NCI-H2081 (cell line): ENCODE data around the gene CTLA4.
A peak's percentile ranks its signal among the peaks of the same experiment; 100 is the strongest.
"Not testable (repeated sequence)": the region's sequence is repeated elsewhere in the genome, so short reads cannot be mapped to it uniquely, and the experiment has no call there.

ENCODE experiments used
- DNase-seq, 2 experiments: peaks; one replicate each; lab custom pipeline; 2025; lab: John Stamatoyannopoulos, UW

Gene CTLA4

GRCh38 chr2:203858176-203858575 lies 9.4 kb upstream of the CTLA4 start:
- no peak for DNase-seq

DNA sequence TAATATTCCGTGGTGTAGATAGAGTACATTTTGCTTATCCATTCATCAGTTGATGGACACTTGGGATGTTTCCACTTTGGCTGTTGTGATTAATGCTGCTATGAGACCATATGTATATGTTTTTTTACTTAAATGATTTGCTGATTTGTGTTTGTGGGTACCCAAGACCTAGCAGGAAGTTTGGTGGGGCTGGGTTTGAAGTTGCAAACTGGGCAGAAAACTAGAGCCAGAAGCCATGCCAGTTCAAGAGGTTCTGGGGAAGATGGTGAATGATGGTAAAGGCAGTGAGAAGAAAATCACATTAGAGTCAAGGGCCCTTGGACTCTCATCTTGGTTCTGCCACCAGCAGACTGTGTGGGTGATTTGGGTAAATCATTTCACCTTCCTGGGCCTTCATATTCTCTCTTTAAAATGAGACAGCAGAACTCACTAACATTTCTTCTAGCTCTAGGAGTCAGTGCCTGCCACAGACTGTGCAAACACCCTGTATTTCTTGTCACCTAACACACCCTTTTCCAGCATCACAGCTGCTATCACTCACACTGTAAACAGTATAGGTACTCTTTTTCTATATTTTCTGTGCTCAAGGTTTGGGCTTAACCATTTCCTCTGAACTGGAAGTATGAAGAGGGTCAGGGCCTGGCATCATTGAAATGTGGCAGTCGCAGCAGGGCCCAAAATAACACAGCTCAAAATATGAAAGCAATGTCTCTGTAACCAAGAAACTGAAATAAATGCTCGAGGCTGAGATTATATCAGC lies 8.4 kb upstream of the CTLA4 start:
- no peak for DNase-seq

- DNase-seq, result peak; percentile 4 to 87
These were observed 6.4 kb upstream of the CTLA4 start for GRCh38 chr2:203861197-203861596.

GRCh38 chr2:203861607-203862006 lies 6.0 kb upstream of the CTLA4 start:
- DNase-seq, result no peak

- no peak for DNase-seq
These were observed 1.9 kb downstream of the CTLA4 start for GRCh38 chr2:203869223-203870042.

DNA sequence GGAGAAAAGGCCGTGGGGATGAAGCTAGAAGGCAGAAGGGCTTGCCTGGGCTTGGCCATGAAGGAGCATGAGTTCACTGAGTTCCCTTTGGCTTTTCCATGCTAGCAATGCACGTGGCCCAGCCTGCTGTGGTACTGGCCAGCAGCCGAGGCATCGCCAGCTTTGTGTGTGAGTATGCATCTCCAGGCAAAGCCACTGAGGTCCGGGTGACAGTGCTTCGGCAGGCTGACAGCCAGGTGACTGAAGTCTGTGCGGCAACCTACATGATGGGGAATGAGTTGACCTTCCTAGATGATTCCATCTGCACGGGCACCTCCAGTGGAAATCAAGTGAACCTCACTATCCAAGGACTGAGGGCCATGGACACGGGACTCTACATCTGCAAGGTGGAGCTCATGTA lies 2.9 kb downstream of the CTLA4 start:
- DNase-seq, result no peak

GRCh38 chr2:203870941-203871340 lies 3.4 kb downstream of the CTLA4 start:
- DNase-seq, result no peak

- no peak for DNase-seq
These were observed 3.9 kb downstream of the CTLA4 start for GRCh38 chr2:203871371-203871983.

DNA sequence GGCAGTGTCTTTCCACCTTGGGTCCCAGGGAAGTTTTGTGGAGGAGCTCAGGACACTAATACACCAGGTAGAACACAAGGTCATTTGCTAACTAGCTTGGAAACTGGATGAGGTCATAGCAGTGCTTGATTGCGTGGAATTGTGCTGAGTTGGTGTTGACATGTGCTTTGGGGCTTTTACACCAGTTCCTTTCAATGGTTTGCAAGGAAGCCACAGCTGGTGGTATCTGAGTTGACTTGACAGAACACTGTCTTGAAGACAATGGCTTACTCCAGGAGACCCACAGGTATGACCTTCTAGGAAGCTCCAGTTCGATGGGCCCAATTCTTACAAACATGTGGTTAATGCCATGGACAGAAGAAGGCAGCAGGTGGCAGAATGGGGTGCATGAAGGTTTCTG lies 5.9 kb downstream of the CTLA4 start:
- no peak for DNase-seq

DNA sequence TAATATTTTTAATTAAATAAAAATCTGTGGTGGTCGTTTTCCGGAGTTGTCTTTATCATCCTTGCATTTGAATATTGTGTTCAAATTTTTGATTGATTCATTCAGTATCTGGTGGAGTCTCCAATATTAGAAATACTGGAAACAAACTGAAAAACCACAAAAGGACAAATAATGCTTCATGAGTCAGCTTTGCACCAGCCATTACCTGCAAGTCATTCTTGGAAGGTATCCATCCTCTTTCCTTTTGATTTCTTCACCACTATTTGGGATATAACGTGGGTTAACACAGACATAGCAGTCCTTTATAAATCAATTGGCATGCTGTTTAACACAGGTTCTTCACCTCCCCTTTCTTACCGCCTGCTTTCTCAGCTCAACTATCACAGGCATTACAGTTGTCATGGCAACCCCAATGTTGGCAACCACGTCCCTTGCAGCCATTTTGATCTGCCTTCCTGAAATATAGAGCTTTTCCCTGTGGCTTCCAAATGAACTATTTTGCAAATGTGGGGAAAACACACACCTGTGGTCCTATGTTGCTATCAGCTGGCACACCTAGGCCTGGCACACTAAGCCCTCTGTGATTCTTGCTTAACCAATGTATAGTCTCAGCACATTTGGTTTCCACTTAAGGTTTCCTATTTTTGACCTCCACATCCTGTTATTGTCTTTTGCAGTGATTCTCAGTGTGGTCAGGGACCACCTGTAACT lies 6.5 kb downstream of the CTLA4 start:
- DNase-seq, result no peak

GRCh38 chr2:203875471-203875870 lies 7.9 kb downstream of the CTLA4 start:
- DNase-seq, result no peak

DNA sequence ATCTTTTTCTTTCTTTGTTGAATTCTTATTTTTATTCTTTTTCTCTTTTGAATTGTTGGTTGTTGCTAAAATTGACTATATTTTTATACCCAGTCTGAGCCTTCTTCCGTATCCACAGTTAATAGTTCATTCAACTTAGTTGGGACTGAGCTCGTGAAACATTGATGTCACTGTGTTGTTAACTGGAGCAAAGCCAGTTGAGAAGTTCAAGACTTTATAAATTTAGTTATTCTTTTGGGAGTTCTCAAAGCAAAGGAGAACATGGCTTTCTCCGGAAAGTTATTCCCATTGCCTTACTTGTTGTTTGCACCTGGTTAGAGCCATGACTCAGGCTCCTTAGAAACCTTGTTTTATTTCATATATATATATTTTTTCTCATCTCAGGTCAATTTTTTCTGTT lies 8.8 kb downstream of the CTLA4 start:
- no peak for DNase-seq

- no peak for DNase-seq
These were observed 10.5 kb downstream of the CTLA4 start for GRCh38 chr2:203878063-203878462.

- DNase-seq, result no peak
These were observed 13.1 kb downstream of the CTLA4 start for GRCh38 chr2:203880557-203881125.

DNA sequence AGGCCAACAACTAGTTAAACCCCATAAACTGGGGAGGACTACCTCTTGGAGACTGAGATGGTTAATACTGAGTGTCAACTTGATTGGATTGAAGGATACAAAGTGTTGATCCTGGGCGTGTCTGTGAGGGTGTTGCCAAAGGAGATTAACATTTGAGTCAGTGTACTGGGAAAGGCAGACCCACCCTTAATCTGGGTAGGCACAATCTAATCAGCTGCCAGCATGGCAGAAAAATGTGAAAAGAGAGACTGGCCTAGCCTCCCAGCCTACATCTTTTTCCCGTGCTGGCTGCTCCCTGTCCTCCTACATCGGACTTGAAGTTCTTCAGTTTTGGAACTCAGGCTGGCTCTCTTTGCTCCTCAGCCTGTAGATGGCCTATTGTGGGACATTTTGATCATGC lies 13.6 kb downstream of the CTLA4 start:
- DNase-seq, result not testable (repeated sequence)

GRCh38 chr2:203882551-203882950 lies 15.0 kb downstream of the CTLA4 start:
- DNase-seq, result no peak

DNA sequence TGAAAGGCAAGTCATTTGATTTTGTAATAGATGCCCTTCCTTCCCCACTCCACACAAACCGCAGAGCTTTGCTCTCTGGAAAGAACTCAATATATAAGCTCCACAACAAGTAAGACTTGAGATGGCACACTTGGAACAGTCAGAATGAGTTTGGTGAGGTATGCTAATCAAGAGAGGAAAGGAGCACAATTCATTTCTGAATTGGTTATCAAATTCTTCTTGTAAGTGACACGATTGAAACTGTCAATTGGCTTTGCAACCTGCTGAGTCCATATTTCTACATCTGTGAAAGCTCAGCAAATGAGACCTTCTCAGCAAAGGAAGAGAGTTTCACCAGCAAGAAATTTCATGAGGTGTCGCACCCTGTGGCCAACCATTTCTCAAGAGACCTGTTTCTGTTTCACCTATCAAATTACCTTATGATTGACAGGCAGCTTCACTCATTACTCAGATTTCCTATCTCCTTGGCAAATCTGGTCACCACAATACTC lies 19.1 kb downstream of the CTLA4 start:
- DNase-seq, result no peak

DNA sequence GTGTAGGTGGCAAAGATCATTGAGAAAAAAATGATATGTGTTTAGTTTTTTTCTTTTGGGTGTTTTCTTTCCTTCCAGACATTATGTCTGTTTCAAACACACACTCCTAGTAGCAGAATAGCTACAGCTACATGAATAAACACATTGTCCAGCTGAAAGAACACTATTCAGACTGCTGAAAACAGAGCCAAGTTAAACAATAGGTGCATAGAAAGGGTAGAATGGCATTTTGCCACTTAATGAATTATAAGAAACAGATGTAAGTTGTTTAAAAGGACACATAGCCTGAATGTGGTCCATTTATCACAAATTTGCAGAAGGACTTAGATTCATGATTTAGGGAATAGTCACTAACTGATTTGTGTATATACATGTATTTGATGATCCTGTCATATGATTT lies 20.1 kb downstream of the CTLA4 start:
- DNase-seq, result peak in 1 of 2 experiments; percentile 56

DNA sequence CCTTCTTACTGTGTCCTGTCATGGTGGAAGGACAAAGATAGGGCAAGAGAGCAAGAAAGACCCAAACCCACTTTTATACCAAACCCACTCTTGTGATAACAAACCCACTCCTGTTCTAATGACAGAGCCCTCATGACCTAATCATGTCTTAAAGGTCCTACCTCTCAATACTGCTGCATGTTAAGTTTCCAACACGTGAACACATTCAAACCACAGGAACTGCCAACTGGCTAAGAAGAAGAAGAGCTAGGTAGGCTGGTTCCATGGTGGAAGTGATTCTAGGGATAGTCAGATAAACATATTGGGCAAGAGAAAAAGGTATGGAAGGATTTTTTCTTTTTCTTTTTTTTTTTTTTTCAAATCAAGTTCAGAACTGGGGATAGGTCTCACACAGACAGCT lies 22.0 kb downstream of the CTLA4 start:
- DNase-seq, result no peak

GRCh38 chr2:203889944-203890343 lies 22.4 kb downstream of the CTLA4 start:
- no peak for DNase-seq

- DNase-seq, result no peak
These were observed 23.2 kb downstream of the CTLA4 start for GRCh38 chr2:203890733-203891132.

DNA sequence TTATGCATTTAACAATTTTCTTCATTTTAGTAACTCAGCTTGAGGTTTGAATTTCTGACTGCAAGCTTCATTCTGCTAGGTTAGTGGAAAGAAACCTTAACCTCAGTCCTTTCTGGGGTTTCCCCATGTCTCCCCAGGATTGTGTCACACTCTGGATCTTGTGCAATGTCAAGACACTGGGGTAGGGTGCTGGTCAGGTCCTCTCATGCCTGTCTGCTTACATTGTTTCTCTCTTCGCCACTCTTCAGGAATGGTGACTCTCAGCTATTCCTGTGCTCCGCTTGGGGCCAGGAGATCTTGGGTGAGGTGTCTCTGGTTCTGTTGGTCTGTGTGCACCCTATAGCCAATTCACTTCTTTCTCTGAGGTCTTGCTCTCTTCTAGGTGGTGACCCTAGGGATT lies 23.9 kb downstream of the CTLA4 start:
- no peak for DNase-seq
